Large intestine (tissue), 3 donors: Measurements from ENCODE around the gene ATP13A1. TPM values are rescaled to one million over a fixed set of nuclear protein-coding genes. Genes with fewer than 3 reads are reported as not detected.

ENCODE experiments used
- DNase-seq, 2 donors: peaks; one replicate each; pipeline versions ENCODE4 v3.0.0 to v3.0.0-alpha.2; 2013
- H3K27ac ChIP-seq: one replicate; pipeline ENCODE4 v1.5.1; 2013; ENCODE audit warnings: low read length
- H3K27me3 ChIP-seq: 2 replicates; pipeline ENCODE4 v1.6.1; 2013; ENCODE audit warnings: low read length; ENCODE audit not compliant: control insufficient read depth, insufficient read depth
- H3K36me3 ChIP-seq: 2 replicates; pipeline ENCODE4 v1.6.1; 2013; ENCODE audit warnings: low read length; ENCODE audit not compliant: control insufficient read depth, insufficient read depth
- H3K4me1 ChIP-seq: one replicate; pipeline ENCODE4 v1.6.1; 2013; ENCODE audit warnings: low read length; ENCODE audit not compliant: control insufficient read depth, insufficient read depth
- H3K4me3 ChIP-seq: one replicate; pipeline ENCODE4 v1.5.1; 2013; ENCODE audit warnings: low read length
- H3K9me3 ChIP-seq: one replicate; pipeline ENCODE4 v1.6.1; 2013; ENCODE audit warnings: mild to moderate bottlenecking, low read depth, low read length, moderate library complexity; ENCODE audit not compliant: control insufficient read depth
- WGBS: methylation state at CpG from one replicate; pipeline ENCODE4 v1.1.5; 2013; ENCODE audit warnings: low lambda C conversion rate; ENCODE audit not compliant: insufficient coverage; 5-methylcytosine and 5-hydroxymethylcytosine counted together
- polyA plus RNA-seq: library from polyadenylated mRNA; unstranded; fragments of 120-200 nt; gene quantifications from one replicate; pipeline ENCODE4 v1.2.1, GENCODE V29; 2013

Gene ATP13A1
- polyA plus RNA-seq, 1 donor = 54.1 TPM

- Histone ChIP-seq H3K9me3 (no peaks in the 10 kb centered on the region), H3K27ac (no peak overlapping the region), H3K27me3 (no peaks in the 10 kb centered on the region), H3K4me1 (no peaks in the 10 kb centered on the region), H3K4me3 (no peak overlapping the region), H3K36me3 (peaks cover 95% of the 10 kb centered on the region)
- DNase-seq = no peak
- no CpG with 5 or more reads among the region's 22 CpGs for WGBS
Measured at GRCh38 chr19:19655051-19655594, 8.4 kb downstream of the ATP13A1 start.

DNA sequence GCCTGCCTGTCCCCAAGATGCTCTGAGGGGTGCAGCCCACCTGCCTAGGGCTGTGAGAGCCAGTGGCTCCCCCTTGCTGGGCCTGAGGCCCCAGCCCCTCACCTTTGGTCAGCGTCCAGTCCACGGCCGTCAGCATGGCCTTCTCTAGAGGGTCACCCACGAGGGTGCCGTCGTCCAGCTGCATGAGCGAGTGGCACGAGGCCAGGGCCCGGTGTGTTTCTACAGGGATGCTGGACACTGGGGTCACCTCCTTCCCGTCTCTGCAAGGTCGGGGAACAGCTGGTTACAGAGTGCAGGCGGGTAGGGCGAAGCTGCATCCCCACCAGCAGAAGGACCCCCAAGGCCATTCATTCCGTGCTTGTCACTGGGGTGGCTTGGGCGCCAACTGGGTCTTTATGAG is 9.0 kb downstream of the ATP13A1 start:
- Histone ChIP-seq H3K27me3 (no peaks in the 10 kb centered on the region), H3K9me3 (no peaks in the 10 kb centered on the region), H3K36me3 (peaks cover 96% of the 10 kb centered on the region), H3K4me3 (no peak overlapping the region), H3K27ac (no peak overlapping the region), H3K4me1 (no peaks in the 10 kb centered on the region)
- WGBS = no CpG with 5 or more reads among the region's 15 CpGs
- DNase-seq = no peak

DNA sequence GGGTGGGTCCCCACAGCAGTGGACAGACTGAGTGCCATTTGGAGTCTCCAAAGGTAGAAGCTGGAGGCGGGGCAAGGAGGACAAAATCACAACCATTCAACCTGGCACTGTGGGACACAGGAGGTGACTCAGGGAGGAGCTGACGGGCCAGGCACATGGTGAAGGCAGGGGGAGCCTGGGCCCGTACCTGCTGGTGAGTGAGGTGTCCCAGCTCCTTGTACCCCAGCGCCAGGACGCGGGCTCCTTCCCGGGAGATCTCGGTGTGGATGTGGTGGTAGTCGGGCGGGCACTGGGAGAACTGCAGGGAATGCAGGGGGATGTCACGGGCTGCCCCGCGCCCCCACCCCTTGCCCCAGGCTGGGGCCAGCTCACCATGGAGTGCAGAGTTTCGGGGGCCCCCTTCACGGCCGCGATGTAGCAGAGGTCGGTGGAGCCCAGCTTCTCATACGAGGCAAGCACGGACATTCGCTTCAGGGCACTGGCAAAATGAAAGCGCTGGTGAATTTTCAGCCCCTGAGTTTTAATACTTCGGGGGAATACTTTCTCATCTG is 9.8 kb downstream of the ATP13A1 start:
- Histone ChIP-seq H3K9me3 (no peaks in the 10 kb centered on the region), H3K27ac (no peak overlapping the region), H3K36me3 (peaks cover 95% of the 10 kb centered on the region), H3K27me3 (no peaks in the 10 kb centered on the region), H3K4me3 (no peak overlapping the region), H3K4me1 (no peaks in the 10 kb centered on the region)
- WGBS = no CpG with 5 or more reads among the region's 23 CpGs
- no peak for DNase-seq

DNA sequence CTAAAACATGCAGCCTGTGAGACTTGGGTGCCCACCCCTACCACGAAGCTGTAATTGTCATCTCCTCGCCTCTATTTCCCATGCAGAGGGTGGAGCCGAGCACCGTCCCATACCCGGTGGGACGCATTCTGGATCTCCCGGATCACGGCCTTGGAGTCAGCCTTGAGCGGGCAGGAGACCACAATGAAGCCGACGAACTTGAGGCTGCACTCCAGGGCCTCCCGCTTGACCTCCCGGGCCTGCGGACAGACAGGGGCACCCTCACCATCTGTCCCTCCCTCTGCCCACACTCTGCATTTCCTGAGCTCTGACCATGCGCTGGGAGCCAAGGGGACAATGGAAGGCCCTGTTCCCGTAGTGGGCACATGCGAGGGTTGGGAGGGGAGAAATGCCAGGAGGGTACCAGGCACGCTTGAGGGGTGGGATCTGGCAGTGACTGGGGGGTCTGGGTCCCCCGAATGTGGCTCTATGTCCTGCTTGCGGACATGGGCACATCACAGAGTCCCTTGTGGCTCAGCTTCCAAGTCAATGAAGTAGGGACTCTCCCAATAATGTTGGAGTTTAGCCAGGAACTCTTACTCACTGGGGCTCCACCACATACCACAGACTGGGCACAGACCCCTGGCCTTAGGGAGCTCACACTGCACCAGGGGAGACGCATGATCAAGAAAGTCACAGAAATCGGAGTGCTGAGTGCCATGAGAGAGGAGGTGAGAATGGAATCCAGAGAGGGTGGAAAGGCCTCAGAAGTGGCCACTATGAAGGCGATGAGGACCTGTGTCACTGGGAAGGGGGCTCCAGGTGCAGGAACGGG is 10.8 kb downstream of the ATP13A1 start:
- no peak for DNase-seq
- Histone ChIP-seq H3K27me3 (no peaks in the 10 kb centered on the region), H3K4me1 (no peaks in the 10 kb centered on the region), H3K4me3 (no peak overlapping the region), H3K9me3 (no peaks in the 10 kb centered on the region), H3K27ac (no peak overlapping the region), H3K36me3 (peaks cover 89% of the 10 kb centered on the region)
- 100% methylated on average over 3 of the region's 24 CpGs for WGBS

DNA sequence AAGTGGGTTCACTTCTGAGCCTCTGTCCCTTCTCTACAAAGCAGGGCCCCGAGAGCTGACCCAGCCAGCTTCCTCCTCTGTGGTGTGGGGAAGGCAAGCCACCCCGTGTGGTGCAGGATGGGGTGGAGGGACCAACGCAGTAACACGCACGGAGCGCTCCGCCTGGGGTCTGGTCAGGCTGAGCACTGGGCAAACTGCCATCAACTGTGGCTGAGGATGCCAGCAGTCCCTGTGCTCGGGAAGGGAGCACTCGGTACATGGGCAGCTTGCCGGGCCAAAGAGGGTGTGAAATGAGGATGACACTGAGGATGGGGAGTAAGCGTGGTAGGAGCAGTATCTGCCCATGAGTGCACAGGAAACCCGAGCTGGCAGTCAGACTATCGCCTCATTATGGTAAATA is 12.4 kb downstream of the ATP13A1 start:
- Histone ChIP-seq H3K36me3 (peaks cover 89% of the 10 kb centered on the region), H3K4me1 (no peaks in the 10 kb centered on the region), H3K27me3 (no peaks in the 10 kb centered on the region), H3K4me3 (no peak overlapping the region), H3K27ac (no peak overlapping the region), H3K9me3 (no peaks in the 10 kb centered on the region)
- WGBS = no CpG with 5 or more reads among the region's 13 CpGs
- no peak for DNase-seq

DNA sequence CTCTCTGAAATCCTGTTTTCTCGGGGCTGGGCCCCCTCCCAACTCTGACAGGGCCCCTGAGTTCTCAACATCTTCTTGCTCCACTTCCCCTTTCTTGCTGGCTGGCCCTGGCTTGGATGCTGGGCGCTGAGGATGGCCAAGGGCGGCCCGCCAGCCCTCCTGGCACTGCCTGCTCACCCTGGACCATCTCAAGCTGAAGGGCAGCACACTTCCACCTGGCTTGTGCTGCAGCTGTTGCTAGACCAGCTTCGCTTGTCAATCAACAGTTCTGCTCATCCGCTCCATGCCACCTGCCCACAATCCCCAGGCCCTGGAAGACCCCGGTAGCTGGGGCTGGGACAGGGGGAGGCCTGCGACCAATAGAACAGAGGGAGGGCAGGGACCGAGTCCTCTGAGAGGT is 13.1 kb downstream of the ATP13A1 start:
- Histone ChIP-seq H3K4me1 (no peaks in the 10 kb centered on the region), H3K27me3 (no peaks in the 10 kb centered on the region), H3K9me3 (no peaks in the 10 kb centered on the region), H3K36me3 (peaks cover 89% of the 10 kb centered on the region), H3K4me3 (no peak overlapping the region), H3K27ac (no peak overlapping the region)
- no CpG with 5 or more reads among the region's 9 CpGs for WGBS
- DNase-seq = no peak

- H3K9me3 ChIP-seq = no peaks in the 10 kb centered on the region
- no peaks in the 10 kb centered on the region for H3K4me1 ChIP-seq
- H3K4me3 ChIP-seq = no peak overlapping the region
- no peak overlapping the region for H3K27ac ChIP-seq
- no peaks in the 10 kb centered on the region for H3K27me3 ChIP-seq
- H3K36me3 ChIP-seq = peaks cover 87% of the 10 kb centered on the region
- no peak for DNase-seq
- no CpG with 5 or more reads among the region's 22 CpGs for WGBS
Measured at GRCh38 chr19:19649580-19649995, 13.9 kb downstream of the ATP13A1 start.

DNA sequence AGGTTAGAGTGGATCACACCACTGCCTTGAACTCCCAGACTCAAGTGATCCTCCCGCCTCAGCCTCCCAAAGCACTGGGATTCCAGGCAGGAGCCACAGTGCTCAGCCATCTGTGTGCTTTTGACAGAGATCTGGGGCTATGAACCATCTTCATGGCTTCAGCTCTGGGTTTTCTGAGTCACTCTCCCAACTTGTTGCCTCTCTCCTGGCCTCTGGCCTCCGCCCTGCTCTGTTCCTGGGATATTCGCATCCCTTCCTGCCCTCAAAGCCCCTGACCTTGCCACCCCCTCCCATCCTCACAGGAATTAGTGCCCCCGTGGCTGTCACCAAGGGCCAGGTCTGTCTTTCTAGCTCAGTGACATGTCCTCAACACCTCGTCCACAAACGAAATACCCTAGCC is 14.3 kb downstream of the ATP13A1 start:
- Histone ChIP-seq H3K27me3 (no peaks in the 10 kb centered on the region), H3K9me3 (no peaks in the 10 kb centered on the region), H3K4me1 (no peaks in the 10 kb centered on the region), H3K4me3 (no peak overlapping the region), H3K36me3 (peaks cover 83% of the 10 kb centered on the region), H3K27ac (no peak overlapping the region)
- WGBS = no CpG with 5 or more reads among the region's 6 CpGs
- no peak for DNase-seq

DNA sequence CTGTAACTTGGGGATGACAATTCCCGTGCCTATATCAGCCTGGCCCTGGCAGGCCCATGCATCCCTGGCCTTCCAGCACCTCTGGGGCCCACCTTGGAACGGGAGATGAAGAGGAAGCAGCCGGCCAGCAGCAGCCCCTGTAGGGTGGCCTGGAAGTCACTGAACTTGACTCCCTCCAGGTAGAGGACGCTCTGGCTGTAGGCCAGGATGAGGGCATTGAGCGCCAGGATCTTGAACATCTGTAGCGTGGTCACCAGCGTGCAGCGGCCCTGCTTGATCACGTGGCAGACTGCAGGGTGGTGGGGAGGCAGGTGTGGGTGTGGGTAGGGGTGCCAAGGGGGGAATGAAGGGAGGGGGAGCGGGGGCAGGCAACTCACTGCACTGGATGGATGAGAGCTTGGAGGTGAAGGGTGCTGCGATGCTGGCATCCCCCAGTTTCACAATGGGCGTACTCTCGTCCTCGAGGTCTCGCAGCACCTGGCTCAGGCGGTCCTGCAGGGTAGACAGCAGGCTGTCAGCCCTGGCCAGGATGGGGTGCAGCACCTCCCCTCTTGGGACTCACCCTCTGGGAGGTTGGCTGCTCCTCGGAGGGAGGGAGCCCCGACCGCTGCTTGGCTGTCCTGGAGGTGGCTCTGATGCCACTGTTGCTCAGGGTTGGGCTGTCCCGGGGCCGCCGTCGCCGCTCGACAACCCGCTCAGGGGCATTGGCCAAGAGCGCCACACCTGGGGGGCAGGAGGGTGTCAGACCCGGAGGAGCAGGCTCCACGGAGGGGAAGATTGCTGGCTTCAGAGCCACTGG is 16.2 kb downstream of the ATP13A1 start:
- no peaks in the 10 kb centered on the region for H3K9me3 ChIP-seq
- WGBS = no CpG with 5 or more reads among the region's 29 CpGs
- H3K27me3 ChIP-seq = no peaks in the 10 kb centered on the region
- no peak overlapping the region for H3K27ac ChIP-seq
- no peak for DNase-seq
- H3K4me3 ChIP-seq = no peak overlapping the region
- H3K36me3 ChIP-seq = peaks cover 64% of the 10 kb centered on the region
- H3K4me1 ChIP-seq = no peaks in the 10 kb centered on the region

DNA sequence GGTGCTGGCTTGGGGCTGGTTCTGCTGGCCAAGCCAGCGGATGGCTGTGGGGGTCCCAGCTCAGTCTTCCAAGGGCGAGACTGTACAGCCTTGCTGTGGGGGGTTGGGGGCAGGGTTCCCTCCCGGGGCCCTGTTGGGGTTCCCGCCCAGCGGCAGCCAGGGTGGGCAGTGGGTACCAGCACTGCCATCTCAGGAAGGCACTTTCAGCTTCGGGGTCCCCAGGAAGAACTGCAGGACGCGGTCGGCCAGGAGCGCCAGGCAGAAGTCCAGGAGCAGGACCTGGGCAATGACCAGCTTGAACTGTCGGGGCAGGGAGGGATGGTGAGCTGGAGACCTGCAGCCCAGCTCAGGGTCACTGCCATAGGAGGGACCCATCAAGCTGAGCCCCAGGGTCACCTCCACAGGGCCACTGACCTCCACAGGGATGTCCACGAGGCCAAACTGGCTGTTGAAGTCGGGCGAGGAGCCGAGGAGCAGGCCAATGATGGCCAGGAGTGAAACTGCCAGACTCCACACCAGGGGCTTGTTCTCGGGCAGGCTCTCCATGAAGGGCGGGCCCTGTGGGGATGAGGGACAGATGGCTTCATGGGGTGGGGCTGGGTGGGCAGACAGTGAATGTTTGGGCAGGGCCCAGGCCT is 18.1 kb downstream of the ATP13A1 start:
- WGBS = no CpG with 5 or more reads among the region's 17 CpGs
- no peak overlapping the region for H3K4me3 ChIP-seq
- peaks cover 45% of the 10 kb centered on the region for H3K36me3 ChIP-seq
- no peak overlapping the region for H3K27ac ChIP-seq
- H3K9me3 ChIP-seq = no peaks in the 10 kb centered on the region
- no peaks in the 10 kb centered on the region for H3K27me3 ChIP-seq
- no peak for DNase-seq
- H3K4me1 ChIP-seq = no peaks in the 10 kb centered on the region
